Esophagus (tissue), 2 donors: ENCODE data around the gene A2ML1. TPM values are rescaled to one million over a fixed set of nuclear protein-coding genes. Genes with fewer than 3 reads are reported as not detected.

ENCODE experiments used
- H3K27ac ChIP-seq, 2 donors: one replicate each; pipeline ENCODE4 v1.5.1; 2013; ENCODE audit warnings: low read depth in 2 of 2, mild to moderate bottlenecking in 2 of 2, inconsistent platforms in 1 of 2, low read length in 1 of 2, moderate library complexity in 1 of 2
- H3K27me3 ChIP-seq, 2 donors: one replicate each; pipeline ENCODE4 v1.6.1; 2013; ENCODE audit warnings: low read length in 2 of 2, control low read depth in 1 of 2, mild to moderate bottlenecking in 1 of 2; ENCODE audit not compliant: insufficient read depth in 2 of 2, control insufficient read depth in 1 of 2
- H3K36me3 ChIP-seq, 2 donors: one replicate each; pipeline ENCODE4 v1.6.1; 2013; ENCODE audit warnings: low read length in 1 of 2; ENCODE audit not compliant: control insufficient read depth in 2 of 2, insufficient read depth in 2 of 2
- H3K4me1 ChIP-seq, 2 donors: one replicate each; pipeline ENCODE4 v1.6.1; 2013; ENCODE audit warnings: low read length in 1 of 2; ENCODE audit not compliant: control insufficient read depth in 2 of 2, insufficient read depth in 2 of 2
- H3K4me3 ChIP-seq, 2 donors: one replicate each; pipeline ENCODE4 v1.5.1; 2013; ENCODE audit warnings: low read length in 2 of 2, mild to moderate bottlenecking in 2 of 2, low read depth in 1 of 2, moderate library complexity in 1 of 2
- H3K9me3 ChIP-seq, 2 donors: one replicate each; pipeline ENCODE4 v1.6.1; 2013; ENCODE audit warnings: mild to moderate bottlenecking in 2 of 2, low read depth in 1 of 2, low read length in 1 of 2, moderate library complexity in 1 of 2; ENCODE audit not compliant: control insufficient read depth in 2 of 2, insufficient read depth in 1 of 2
- WGBS, 2 donors: extraction: QIAGEN DNeasy Blood & Tissue Kit; methylation state at CpG; one replicate each; pipeline ENCODE4 v1.1.7; 2013; 5-methylcytosine and 5-hydroxymethylcytosine counted together
- polyA plus RNA-seq, 2 donors: library from polyadenylated mRNA; stranded (reverse); fragments of 200-250 nt; gene quantifications; one replicate each; pipeline ENCODE4 v1.2.3, GENCODE V29; 2013
- donor health status: healthy with polysubstance abuse.
- donor health status: Bipolar disorder and iron deficiency.

A2ML1 gene
- polyA plus RNA-seq, 2 donors: 477 to 614 TPM

DNA sequence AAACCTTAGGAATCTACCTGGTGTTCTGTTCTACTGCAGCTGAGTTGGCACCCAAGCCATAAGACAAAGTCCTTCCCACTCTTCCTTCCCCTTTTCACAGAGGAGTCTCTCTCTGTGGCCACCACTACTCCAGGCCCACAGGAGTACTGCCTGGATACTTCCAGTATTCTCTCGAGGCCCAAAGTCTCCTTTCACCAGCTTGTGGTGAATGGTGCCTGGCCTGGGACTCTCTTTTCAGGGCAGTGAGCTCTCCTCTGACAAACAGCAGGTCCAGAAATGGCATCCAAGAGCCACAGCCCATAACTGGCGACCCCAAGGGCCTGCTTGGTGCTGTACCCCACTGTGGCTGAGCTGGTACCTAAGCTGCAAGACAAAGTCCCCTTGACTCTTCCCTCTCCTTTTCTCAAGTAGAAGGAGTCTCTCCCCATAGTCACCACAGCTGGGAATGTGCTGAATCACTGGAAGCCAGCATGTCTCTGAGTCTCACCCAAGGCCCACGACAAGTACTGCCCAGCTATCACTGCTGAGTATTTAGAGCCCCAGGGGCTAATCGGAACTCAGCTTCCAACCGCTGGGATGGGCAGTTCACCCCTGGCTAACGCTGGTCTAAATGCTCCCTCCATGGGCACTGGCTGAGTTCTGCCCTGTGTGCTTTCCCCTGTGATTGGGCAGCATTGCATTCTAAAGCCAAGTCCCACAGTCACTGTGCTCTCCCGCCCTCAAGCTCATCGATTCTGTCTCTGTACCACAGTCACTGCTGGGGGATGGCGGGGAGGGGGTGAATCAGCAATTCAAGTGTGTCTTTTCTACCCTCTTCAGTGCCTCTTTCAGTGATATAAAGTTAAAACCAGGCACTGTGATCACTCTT lies 6.1 kb downstream of the A2ML1 start:
- Histone ChIP-seq H3K27me3 (no peaks in the 10 kb centered on the region), H3K4me1 (peaks cover 0 to 10% of the 10 kb centered on the region in 2 donors), H3K36me3 (peaks cover 0 to 2% of the 10 kb centered on the region in 2 donors), H3K9me3 (no peaks in the 10 kb centered on the region), H3K4me3 (peak overlapping the region in 1 of 2 donors; percentile 16), H3K27ac (peak overlapping the region; percentile 61 to 85)
- WGBS, 2 donors: 65 to 68% methylated on average over 9 of the region's 9 CpGs

DNA sequence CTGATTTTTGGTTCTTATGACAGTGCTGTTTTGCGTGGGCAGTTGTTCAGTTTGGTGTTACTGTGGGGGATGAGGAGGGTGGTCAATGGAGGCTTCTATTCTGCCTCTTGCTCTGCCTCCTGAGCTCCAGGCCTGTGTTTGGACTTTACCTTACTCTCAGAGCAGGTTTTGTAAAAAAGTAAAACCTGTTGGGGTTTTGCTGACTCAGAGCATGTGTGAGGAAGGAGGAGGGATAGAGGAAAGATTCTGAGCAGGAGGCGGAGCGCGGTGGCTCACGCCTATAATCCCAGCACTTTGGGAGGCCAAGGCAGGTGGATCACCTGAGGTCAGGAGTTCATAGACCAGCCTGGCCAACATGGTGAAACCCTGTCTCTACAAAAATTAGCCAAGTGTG lies 6.7 kb downstream of the A2ML1 start:
- 48 to 57% methylated on average over 5 of the region's 5 CpGs for WGBS, 2 donors
- H3K36me3 ChIP-seq: peaks cover 0 to 2% of the 10 kb centered on the region in 2 donors
- H3K4me1 ChIP-seq: peaks cover 0 to 10% of the 10 kb centered on the region in 2 donors
- H3K27ac ChIP-seq: peak overlapping the region; percentile 61 to 85
- no peak overlapping the region for H3K4me3 ChIP-seq
- no peaks in the 10 kb centered on the region for H3K27me3 ChIP-seq
- H3K9me3 ChIP-seq: no peaks in the 10 kb centered on the region

DNA sequence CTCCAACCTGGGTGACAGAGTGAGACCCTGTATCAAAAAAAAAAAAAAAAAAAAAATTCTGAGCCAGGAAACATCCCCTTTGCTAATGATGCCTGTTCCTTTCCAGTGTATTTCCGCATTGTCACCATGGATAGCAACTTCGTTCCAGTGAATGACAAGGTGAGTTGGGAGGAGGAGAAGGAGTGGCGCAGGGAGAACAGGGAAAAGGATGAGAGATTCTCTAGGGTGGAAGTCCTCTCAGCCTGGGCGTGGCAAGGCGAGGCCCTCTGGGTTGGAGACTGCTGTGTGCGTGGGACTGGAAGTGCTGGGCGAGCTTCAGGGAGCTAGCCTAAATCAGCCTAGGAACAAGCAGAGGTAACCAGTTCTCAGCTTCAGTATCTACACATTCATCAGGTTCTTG lies 7.2 kb downstream of the A2ML1 start:
- Histone ChIP-seq H3K9me3 (no peaks in the 10 kb centered on the region), H3K27me3 (no peaks in the 10 kb centered on the region), H3K27ac (peak overlapping the region; percentile 35 to 85), H3K4me3 (no peak overlapping the region), H3K36me3 (peaks cover 0 to 2% of the 10 kb centered on the region in 2 donors), H3K4me1 (peaks cover 0 to 10% of the 10 kb centered on the region in 2 donors)
- WGBS, 2 donors: 78 to 81% methylated on average over 7 of the region's 7 CpGs

DNA sequence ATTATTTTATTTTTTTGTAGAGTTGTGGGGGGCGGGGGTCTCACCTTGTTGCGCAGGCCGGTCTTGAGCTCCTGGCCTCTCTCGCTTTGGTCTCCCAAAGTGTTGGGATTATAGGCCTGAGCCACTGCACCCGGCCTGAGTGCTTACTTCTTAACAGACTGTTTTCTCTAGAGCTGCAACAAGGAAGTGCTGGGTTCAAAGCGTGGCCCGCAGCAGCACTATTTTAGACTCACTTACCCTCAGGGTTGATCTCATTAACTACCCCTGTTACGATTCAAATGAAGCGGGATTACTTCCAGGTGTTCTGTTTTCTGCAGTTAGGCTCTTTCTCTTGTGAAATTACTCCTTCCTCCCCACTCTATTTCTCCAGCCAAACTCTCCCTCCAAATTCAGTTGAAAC lies 8.7 kb downstream of the A2ML1 start:
- 86 to 87% methylated on average over 9 of the region's 9 CpGs for WGBS, 2 donors
- peaks cover 0 to 8% of the 10 kb centered on the region in 2 donors for H3K36me3 ChIP-seq
- H3K27ac ChIP-seq: no peak overlapping the region
- no peaks in the 10 kb centered on the region for H3K27me3 ChIP-seq
- no peak overlapping the region for H3K4me3 ChIP-seq
- no peaks in the 10 kb centered on the region for H3K9me3 ChIP-seq
- peaks cover 0 to 10% of the 10 kb centered on the region in 2 donors for H3K4me1 ChIP-seq

DNA sequence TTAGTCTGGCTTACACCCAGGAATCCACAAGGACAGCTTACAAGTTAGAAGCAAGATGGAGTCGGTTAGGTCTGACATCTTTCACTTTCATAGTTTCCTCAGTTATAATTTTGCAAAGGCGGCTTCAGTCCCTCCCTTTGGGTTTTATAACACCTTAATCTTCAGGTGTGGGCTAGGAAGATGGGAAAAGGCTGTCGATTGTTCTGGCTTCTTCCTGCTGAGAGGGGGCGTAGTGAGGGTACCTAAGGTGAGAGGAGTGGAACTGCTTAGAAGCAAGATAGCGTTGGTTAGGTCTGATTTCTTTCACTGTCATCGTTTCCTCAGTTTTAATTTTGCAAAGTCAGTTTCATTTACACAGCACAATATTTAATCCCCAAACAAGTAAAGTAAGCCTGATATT lies 10.1 kb downstream of the A2ML1 start:
- peaks cover 0 to 8% of the 10 kb centered on the region in 2 donors for H3K36me3 ChIP-seq
- H3K4me1 ChIP-seq: peaks cover 0 to 10% of the 10 kb centered on the region in 2 donors
- no peak overlapping the region for H3K27ac ChIP-seq
- H3K4me3 ChIP-seq: no peak overlapping the region
- 72 to 86% methylated on average over 6 of the region's 6 CpGs for WGBS, 2 donors
- H3K9me3 ChIP-seq: no peaks in the 10 kb centered on the region
- H3K27me3 ChIP-seq: no peaks in the 10 kb centered on the region

DNA sequence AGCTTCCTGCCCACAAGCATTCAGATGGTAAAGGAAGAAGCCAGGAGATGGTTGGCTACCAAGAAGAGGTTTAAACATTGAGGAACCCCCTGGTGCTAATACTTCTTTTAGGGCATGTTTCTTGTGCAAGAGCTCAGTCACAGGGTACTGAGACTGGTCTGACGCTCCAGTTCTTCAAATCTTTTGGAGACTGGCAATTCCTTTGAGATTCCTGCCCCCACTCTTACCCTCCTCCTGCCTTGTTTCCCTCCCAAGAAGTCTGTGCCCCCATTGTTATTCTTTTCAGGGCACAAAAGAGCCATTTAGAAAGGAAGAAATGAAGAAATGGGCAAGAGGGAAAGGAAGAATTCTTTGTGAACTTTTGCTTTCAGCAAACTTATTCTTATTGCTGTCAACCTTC lies 11.8 kb downstream of the A2ML1 start:
- H3K36me3 ChIP-seq: peaks cover 0 to 6% of the 10 kb centered on the region in 2 donors
- H3K9me3 ChIP-seq: no peaks in the 10 kb centered on the region
- H3K27me3 ChIP-seq: no peaks in the 10 kb centered on the region
- no peak overlapping the region for H3K27ac ChIP-seq
- H3K4me3 ChIP-seq: no peak overlapping the region
- 81 to 82% methylated on average over 1 of the region's 1 CpG for WGBS, 2 donors
- no peaks in the 10 kb centered on the region for H3K4me1 ChIP-seq

DNA sequence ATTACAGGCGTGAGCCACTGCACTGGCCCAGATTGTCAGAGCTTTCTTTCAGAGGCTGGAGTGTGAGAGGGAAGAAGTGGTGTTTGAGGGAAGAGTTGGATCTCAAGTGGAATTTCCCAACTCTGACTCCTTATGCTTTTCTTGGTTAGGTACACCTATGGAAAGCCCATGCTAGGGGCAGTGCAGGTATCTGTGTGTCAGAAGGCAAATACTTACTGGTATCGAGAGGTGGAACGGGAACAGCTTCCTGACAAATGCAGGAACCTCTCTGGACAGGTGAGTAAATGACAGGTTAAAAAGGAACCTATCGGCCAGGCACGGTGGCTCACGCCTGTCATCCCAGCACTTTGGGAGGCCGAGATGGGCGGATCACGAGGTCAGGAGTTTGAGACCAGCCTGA lies 14.9 kb downstream of the A2ML1 start:
- 89% methylated on average over 9 of the region's 9 CpGs for WGBS, 2 donors
- Histone ChIP-seq H3K27me3 (no peaks in the 10 kb centered on the region), H3K36me3 (peaks cover 0 to 6% of the 10 kb centered on the region in 2 donors)

DNA sequence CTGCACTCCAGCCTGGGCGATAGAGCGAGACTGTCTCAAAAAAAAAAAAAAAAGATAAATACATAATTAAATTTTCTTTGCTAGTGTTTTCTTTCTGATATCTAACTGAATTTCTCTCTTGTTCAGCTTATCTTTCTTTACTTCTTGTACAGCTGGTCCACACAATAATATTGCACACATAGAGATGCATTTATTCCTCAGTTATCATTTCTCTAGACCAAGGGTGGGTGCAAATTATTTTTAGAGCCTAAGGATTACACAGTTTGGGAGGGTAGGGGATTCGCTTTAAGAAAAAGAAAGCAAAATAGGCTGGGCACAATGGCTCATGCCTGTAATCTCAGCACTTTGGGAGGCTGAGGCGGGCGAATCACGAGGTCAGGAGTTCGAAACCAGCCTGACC lies 17.9 kb downstream of the A2ML1 start:
- 96% methylated on average over 7 of the region's 7 CpGs for WGBS, 2 donors
- Histone ChIP-seq H3K36me3 (peaks cover 2 to 6% of the 10 kb centered on the region in 2 donors), H3K9me3 (no peaks in the 10 kb centered on the region), H3K27ac (no peak overlapping the region), H3K27me3 (no peaks in the 10 kb centered on the region), H3K4me1 (peaks cover 0 to 2% of the 10 kb centered on the region in 2 donors), H3K4me3 (no peak overlapping the region)

More for the DNA sequence above, 14.9 kb downstream of the A2ML1 start:
- no peaks in the 10 kb centered on the region for H3K9me3 ChIP-seq
- H3K4me3 ChIP-seq: no peak overlapping the region
- H3K4me1 ChIP-seq: no peaks in the 10 kb centered on the region
- H3K27ac ChIP-seq: no peak overlapping the region

DNA sequence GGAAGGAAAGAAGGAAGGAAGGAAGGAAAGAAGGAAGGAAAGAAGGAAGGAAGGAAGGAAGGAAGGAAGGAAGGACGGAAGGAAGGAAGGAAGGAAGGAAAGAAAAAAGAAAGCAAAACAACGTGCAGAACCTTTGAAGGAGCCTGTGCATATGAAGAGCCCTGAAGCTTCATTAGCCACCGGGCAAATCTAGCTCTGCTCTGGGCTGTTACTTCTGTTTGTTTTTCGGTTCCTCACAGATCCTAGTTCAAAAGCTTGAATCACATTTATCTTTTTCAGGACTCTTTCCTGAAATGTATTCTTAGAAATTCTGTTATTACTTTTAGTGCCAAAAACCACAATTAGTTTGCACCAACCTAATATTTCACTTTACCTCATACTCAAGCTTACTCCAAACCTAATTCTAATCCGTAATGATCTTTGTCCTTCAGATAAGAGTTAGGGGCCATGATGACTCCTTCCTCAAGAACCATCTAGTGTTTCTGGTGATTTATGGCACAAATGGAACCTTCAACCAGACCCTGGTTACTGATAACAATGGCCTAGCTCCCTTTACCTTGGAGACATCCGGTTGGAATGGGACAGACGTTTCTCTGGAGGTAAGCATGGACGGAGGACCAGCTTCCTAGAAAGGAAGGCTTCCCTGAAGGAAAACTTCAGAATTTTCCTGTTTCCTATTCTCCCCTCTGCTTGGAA lies 18.7 kb downstream of the A2ML1 start:
- 64 to 70% methylated on average over 7 of the region's 8 CpGs for WGBS, 2 donors
- Histone ChIP-seq H3K9me3 (no peaks in the 10 kb centered on the region), H3K27ac (no peak overlapping the region), H3K4me1 (peaks cover 0 to 2% of the 10 kb centered on the region in 2 donors), H3K27me3 (no peaks in the 10 kb centered on the region), H3K36me3 (peaks cover 2 to 7% of the 10 kb centered on the region in 2 donors), H3K4me3 (no peak overlapping the region)
